GM21723 (cell line): ENCODE measurements around the gene SPEG.
"Not testable (repeated sequence)": the region's sequence is repeated elsewhere in the genome, so short reads cannot be mapped to it uniquely, and the experiment has no call there.

Experiments used
- ATAC-seq: cut with Tn5 transposase; IDR thresholded peaks from one replicate; pipeline ENCODE4 v1.9.1; 2021; ENCODE audit warnings: mild to moderate bottlenecking, moderate library complexity; ENCODE audit not compliant: unreplicated experiment

SPEG gene

DNA sequence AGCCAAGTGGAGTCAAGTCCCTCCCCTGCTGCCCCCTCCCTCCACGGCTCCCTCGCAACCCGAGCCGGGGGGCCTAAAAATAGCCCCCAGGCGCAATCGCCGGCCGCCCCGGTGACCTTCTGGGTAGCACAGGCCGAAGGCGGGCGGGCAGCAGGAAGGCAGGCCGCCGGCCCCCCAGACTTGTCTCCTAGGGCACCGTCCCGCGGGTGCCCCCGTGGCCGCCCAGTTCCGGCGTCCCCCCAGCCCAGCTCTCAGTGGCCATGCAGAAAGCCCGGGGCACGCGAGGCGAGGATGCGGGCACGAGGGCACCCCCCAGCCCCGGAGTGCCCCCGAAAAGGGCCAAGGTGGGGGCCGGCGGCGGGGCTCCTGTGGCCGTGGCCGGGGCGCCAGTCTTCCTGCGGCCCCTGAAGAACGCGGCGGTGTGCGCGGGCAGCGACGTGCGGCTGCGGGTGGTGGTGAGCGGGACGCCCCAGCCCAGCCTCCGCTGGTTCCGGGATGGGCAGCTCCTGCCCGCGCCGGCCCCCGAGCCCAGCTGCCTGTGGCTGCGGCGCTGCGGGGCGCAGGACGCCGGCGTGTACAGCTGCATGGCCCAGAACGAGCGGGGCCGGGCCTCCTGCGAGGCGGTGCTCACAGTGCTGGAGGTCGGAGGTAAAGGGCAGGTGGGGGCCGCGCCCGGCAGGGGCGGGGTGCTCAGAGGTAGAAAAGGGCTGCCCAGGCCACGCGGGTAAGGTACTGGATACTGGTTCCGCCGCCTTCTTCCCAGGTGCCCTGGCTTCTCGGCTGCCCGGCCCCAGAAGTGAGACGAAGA, at the start of gene SPEG:
Gene SPEG (plus strand): TSS at position 126 of the 808 bp plus-strand sequence. CDS start 135 bp downstream, at position 261.
- ATAC-seq = no peak

GRCh38 chr2:219384859-219385258, 49.8 kb upstream of the SPEG start:
- ATAC-seq = no peak

DNA sequence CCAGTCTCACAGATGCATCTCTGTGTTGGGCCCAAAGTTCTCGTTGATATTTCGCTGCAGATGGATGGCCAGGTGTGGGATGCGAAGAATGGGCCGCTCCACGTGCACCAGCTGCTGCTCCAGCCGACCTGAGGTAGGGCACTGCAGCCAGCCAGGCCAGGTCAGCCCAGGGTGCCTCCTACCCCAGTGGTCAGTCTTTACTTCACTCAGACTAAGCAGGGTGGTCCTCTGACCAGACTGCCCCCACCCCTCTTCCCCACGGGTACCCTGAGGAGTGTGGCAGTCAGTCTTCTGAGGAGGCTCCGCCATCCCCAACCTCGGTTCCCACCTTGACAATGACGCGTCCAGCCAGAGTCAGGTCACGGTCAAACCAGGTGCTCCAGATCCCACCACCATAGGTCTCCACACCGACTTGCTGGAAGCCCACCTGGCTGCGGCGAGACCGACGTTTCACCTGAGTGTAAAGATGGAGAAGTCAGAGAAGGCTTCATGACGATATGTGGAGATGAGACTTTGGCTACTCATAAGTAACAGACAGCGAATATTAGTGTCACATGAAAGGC, 48.6 kb upstream of the SPEG start:
- no peak for ATAC-seq

DNA sequence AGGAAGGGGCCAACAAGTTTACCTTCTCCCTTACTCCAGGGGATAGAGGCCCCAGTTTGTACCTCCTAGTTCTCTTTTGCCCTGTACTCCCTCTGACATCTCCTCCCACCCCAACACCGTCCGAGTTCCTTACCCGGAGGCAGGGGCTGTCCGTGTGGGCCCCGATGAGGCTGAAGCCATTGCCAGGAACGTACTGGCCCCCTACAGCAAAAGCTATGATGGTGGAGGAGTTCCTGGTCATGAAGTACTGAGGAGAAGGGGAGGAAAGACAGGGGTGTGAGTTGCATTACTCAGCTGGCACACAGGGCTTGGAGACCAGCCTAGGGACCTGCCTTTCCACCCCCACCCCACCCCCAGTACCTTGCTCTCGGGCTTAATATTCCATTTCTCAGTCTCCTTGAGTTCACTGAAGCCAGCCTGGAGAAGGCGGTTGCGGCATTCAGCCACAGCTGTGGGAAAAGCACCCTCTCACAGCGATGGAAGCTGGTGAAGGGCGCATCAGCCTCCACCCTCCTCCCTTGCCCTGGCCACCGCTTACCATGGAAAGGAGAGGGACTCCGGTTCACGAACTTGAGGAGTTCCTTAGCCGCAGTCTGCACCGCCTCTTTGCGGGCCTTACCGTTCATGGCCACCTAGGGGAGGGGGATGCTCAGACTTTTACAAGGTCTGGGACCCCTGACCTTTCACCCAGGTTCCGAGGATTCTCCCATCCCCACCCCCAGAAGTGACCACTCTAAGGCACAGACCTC, 47.9 kb upstream of the SPEG start:
- no peak for ATAC-seq

GRCh38 chr2:219387306-219388120, 47.1 kb upstream of the SPEG start, which contains the start of gene DNPEP:
DNPEP (minus strand) TSS chr2:219387912; CDS start chr2:219387794, 118 bp downstream.
- peak; percentile 68 for ATAC-seq

DNA sequence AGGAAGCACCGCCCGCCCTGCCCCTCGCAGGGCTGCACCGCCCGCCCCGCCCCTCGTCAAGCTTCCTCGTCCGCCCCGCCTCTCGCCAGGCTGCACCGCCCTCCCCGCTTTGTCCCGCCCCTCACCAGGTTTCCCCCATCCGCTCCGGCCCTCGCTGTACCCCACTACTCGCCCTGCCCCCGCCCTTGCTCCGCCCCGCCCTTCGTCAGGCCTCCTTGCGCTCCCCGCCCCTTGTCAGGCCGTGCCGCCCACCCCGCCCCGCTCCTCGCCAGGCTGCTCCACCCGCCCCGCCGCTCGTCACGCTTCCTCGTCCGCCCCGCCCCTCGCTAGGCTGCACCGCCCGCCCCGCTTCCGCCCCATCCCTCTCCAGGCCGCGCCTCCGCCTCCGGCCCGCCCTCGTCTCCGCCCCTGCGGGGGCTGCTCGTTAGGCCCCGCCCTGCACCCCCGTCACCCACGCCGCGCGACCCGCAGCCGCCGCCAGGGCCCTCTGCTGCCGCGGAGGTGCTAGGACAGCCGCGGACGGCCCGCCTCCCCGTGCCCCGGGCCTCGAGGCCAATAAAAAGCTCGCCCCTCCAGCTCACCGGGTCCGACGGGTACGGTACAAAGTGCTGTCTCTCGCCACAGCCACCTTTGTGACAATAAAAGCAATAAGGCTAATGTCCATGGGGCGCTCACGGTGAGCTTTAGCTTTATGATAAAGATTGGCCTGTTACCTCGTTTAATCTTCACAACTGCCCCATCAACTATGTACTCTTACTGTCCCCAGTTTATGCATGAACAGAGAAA, 46.3 kb upstream of the SPEG start:
- ATAC-seq = peak; percentile 83

GRCh38 chr2:219388907-219389156, 45.8 kb upstream of the SPEG start:
- ATAC-seq = no peak

DNA sequence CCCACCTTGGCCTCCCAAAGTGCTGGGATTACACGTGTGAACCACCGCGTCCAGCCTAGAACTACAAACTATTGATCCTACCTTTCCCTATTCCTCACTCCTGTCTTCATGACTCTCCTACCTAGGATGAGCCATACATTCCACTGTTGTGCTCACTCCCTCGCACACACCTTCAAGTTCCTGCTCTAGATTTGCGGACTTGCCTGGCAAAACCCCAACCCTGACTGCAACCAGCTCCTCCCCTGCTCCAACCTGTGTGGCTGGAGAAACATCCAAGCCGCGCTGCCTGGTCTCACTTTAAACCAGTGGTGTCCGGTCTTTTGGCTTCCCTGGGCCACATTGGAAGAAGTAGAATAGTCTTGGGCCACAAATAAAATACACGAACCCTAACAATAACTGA, 41.9 kb upstream of the SPEG start:
- ATAC-seq = no peak

GRCh38 chr2:219395056-219395455, 39.6 kb upstream of the SPEG start:
- ATAC-seq = not testable (repeated sequence)

- ATAC-seq = no peak
Measured at GRCh38 chr2:219395609-219396008, 39.0 kb upstream of the SPEG start.

- ATAC-seq = no peak
Measured at GRCh38 chr2:219396863-219397457, 37.7 kb upstream of the SPEG start.

DNA sequence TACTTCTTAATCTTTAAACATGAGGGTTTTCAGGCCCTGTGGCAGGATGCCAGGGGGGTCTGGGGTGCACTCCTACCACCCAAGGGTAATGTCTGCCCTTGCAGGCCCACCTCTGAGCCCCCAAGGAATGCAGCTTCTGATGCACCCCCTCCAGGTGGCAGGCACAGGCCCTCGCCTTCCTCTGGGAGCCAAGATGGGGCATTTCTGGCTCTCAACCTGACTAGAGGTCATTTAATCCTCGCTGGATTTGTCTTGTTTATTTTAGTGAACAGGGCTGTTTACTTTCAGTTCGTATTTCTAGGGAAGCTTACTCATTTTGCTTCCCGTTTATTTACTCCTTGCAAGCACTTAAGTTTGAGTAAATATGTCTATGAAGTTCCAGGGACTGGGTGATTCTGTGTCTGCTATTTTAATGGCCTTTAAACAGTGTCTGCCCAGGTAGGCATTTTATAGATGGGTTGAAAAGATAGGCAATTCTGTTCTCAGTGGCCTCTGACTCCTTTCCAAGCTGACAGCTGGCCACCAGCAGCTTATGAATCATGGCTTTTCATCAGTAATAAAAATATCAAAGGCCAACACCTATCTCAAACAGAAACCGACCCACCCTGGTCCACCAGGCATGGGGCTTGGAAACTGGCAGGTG, 35.8 kb upstream of the SPEG start:
- ATAC-seq = no peak

GRCh38 chr2:219399716-219400478, 34.7 kb upstream of the SPEG start:
- ATAC-seq = no peak

DNA sequence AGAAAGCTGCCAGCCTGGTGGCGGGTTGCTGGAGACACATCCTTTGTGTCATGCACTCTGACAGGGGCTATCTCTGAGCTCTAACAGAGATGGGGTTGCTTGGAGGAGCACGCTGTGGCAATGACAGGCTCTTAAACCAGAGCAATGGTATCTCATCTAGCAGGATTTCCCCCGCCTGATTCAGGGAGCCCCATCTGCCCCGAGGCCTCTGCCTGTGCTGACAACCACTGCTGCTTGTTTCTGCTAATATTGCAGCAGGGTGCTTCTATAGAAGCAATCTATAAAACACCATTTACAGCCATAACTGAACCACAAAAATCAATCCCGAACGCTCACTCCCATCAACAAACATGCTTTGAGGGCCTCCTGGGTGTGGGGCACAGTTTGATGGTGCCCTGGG, 34.1 kb upstream of the SPEG start:
- no peak for ATAC-seq

GRCh38 chr2:219401606-219402005, 33.0 kb upstream of the SPEG start:
- no peak for ATAC-seq

DNA sequence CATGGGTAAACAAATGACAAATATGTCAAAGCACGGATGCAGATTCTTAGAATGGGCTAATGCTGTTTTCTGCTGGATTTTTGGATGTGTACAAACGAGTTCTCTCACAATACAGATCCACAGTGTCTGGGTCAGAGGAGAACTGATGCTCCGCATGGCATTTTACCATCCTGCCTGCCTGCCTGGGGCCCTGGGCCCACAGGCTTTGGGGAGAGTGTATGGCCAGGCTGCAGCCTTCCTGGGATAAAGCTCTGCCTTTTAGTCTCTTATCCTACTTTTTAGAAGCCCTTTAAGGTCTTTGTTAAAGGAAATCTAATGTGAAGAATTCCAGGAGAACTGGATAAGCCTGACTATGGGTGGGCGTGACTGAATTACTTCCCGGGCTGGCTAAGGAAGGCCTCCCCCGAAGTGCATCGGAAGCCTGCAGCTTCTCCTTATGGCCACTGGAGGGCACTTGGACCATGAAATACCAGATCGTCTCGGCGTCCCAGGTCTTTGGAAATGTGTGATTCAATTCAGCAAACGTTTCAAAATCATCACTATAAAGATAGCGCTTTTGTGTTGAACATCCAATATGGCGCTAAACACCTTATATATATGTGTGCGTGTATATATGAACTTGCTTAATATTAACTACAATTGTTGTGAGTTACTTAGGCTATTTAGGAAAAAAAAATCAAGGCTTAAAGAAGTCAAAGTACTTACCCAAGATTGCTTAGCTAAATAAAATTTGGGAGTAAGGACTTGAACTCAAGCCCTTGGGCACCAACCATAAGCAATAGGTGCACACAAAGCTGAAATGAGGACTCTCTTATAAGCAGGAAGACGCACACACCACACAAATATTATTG, 31.8 kb upstream of the SPEG start:
- ATAC-seq = peak; percentile 89

- no peak for ATAC-seq
Measured at GRCh38 chr2:219403861-219404260, 30.8 kb upstream of the SPEG start.
